Measurements from ENCODE around the gene MAGI1. TPM values are rescaled to one million over a fixed set of nuclear protein-coding genes. Genes with fewer than 3 reads are reported as not detected.
A peak's percentile ranks its signal among the peaks of the same experiment; 100 is the strongest.
"Not testable (repeated sequence)": the region's sequence is repeated elsewhere in the genome, so short reads cannot be mapped to it uniquely, and the experiment has no call there.

MAGI1 gene
- total RNA-seq, 2 experiments from 2014 or later: 0.29 to 4.3 TPM

GRCh38 chr3:66052721-66053549 is 14.2 kb upstream of the MAGI1 start:
- H3K27me3 Mint-ChIP-seq: no peaks in the 10 kb centered on the region
- H3K36me3 Mint-ChIP-seq: no peaks in the 10 kb centered on the region
- H3K4me1 Mint-ChIP-seq: no peaks in the 10 kb centered on the region
- ATAC-seq (no peak), DNase-seq (no peak)
- no peak overlapping the region for H3K27ac Mint-ChIP-seq
- CTCF ChIA-PET: no interaction called here
- no peaks in the 10 kb centered on the region for H3K9me3 Mint-ChIP-seq (ENCODE audit: low read depth)
- no peak overlapping the region for H3K4me3 Mint-ChIP-seq

GRCh38 chr3:66050821-66051220 is 12.1 kb upstream of the MAGI1 start:
- no peak for ATAC-seq
- CTCF ChIA-PET: no interaction called here
- no peaks in the 10 kb centered on the region for H3K4me1 Mint-ChIP-seq
- H3K27me3 Mint-ChIP-seq: no peaks in the 10 kb centered on the region
- no peak for DNase-seq
- H3K9me3 Mint-ChIP-seq (ENCODE audit: low read depth): no peaks in the 10 kb centered on the region
- no peak overlapping the region for H3K27ac Mint-ChIP-seq
- no peak overlapping the region for H3K4me3 Mint-ChIP-seq
- H3K36me3 Mint-ChIP-seq: no peaks in the 10 kb centered on the region

- no peaks in the 10 kb centered on the region for H3K9me3 Mint-ChIP-seq (ENCODE audit: low read depth)
- no peaks in the 10 kb centered on the region for H3K4me1 Mint-ChIP-seq
- no peak for ATAC-seq
- no peaks in the 10 kb centered on the region for H3K27me3 Mint-ChIP-seq
- no peak for DNase-seq
- no peaks in the 10 kb centered on the region for H3K36me3 Mint-ChIP-seq
- H3K4me3 Mint-ChIP-seq: no peak overlapping the region
- CTCF ChIA-PET: no interaction called here
- no peak overlapping the region for H3K27ac Mint-ChIP-seq
Measured at GRCh38 chr3:66048051-66048395, 9.3 kb upstream of the MAGI1 start.

- H3K4me1 Mint-ChIP-seq: no peaks in the 10 kb centered on the region
- H3K9me3 Mint-ChIP-seq (ENCODE audit: low read depth): no peaks in the 10 kb centered on the region
- no peak for ATAC-seq
- no peak overlapping the region for H3K4me3 Mint-ChIP-seq
- H3K36me3 Mint-ChIP-seq: no peaks in the 10 kb centered on the region
- H3K27ac Mint-ChIP-seq: no peak overlapping the region
- CTCF ChIA-PET: no interaction called here
- DNase-seq: no peak
- peaks cover 2% of the 10 kb centered on the region for H3K27me3 Mint-ChIP-seq
Measured at GRCh38 chr3:66047311-66048050, 8.8 kb upstream of the MAGI1 start.

GRCh38 chr3:66046321-66046720 is 7.6 kb upstream of the MAGI1 start:
- H3K4me3 Mint-ChIP-seq; CTCF ChIA-PET; DNase-seq; H3K4me1 Mint-ChIP-seq; H3K27me3 Mint-ChIP-seq; H3K9me3 Mint-ChIP-seq (ENCODE audit: low read depth); H3K27ac Mint-ChIP-seq; ATAC-seq; H3K36me3 Mint-ChIP-seq: not testable (repeated sequence)

GRCh38 chr3:66041828-66042227 is 3.1 kb upstream of the MAGI1 start:
- ATAC-seq: no peak
- H3K4me1 Mint-ChIP-seq: peaks cover 8% of the 10 kb centered on the region
- peaks cover 51% of the 10 kb centered on the region for H3K27me3 Mint-ChIP-seq
- H3K4me3 Mint-ChIP-seq: no peak overlapping the region
- CTCF ChIA-PET: no interaction called here
- H3K27ac Mint-ChIP-seq: no peak overlapping the region
- H3K9me3 Mint-ChIP-seq (ENCODE audit: low read depth): no peaks in the 10 kb centered on the region
- DNase-seq: no peak
- H3K36me3 Mint-ChIP-seq: no peaks in the 10 kb centered on the region

DNA sequence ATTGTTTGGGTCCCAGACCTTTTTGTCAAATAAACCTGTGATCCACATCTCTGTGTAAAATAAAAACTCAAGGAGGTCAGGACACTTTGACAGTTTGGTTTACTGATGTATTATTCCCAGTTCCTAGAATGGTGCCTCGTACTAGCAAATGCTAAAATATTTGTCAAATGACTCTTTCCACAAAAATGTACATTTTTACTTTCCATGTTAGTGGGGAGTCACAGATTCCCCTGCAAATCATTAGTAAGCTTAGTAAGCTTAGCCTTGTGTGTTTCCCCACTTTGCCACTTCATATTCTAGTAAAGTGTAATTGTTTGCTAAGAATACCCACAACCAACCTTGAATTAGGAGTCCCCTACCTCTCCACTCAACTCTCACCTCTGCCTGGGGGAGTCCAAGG is 2.4 kb upstream of the MAGI1 start:
- no peak for ATAC-seq
- H3K27me3 Mint-ChIP-seq: peaks cover 57% of the 10 kb centered on the region

DNA sequence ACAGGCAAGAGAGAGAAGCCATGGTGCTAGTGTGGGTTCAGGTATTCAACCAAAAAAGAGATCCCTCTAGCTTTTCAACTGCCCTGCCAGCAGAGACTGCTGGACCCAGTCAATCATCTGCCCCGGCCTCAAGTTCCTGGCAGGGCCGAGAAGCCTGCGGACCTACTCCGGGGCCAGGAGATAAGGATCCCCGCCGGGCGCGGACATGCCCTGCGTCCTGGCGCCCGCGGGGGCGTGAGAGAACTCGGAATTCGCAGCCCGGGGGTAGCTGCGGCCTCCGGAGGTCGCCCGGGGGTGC is 821 bp upstream of the MAGI1 start:
- H3K36me3 Mint-ChIP-seq: no peaks in the 10 kb centered on the region
- H3K27ac Mint-ChIP-seq: no peak overlapping the region
- ATAC-seq (no peak), DNase-seq (no peak)
- CTCF ChIA-PET: no interaction called here
- peaks cover 8% of the 10 kb centered on the region for H3K4me1 Mint-ChIP-seq
- peaks cover 71% of the 10 kb centered on the region for H3K27me3 Mint-ChIP-seq
- no peak overlapping the region for H3K4me3 Mint-ChIP-seq
- no peaks in the 10 kb centered on the region for H3K9me3 Mint-ChIP-seq (ENCODE audit: low read depth)

More for the DNA sequence above, 2.4 kb upstream of the MAGI1 start:
- peaks cover 8% of the 10 kb centered on the region for H3K4me1 Mint-ChIP-seq
- no peaks in the 10 kb centered on the region for H3K36me3 Mint-ChIP-seq
- no peaks in the 10 kb centered on the region for H3K9me3 Mint-ChIP-seq (ENCODE audit: low read depth)
- CTCF ChIA-PET: no interaction called here
- DNase-seq: no peak
- no peak overlapping the region for H3K27ac Mint-ChIP-seq
- no peak overlapping the region for H3K4me3 Mint-ChIP-seq

DNA sequence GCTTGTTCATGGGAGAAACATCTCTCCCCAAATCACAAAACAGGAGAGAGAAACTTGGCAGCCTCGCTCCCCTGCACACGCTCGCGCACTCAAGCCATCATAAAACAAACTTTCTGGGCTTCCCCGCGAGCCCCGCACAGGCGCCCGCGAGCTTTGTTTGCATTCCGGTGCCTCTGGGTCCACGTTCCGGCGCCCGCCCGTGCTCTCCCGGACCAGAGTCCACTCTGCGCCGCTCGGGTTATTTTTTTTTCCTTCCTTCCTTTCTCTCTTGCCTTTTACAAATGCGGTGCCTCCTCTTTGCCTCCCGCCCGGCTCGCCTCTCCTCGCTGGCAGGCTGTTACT is 363 bp downstream of the MAGI1 start:
- no peak overlapping the region for H3K27ac Mint-ChIP-seq
- CTCF ChIA-PET: no interaction called here
- H3K4me3 Mint-ChIP-seq: peak overlapping the region; percentile 76
- no peak for DNase-seq
- H3K9me3 Mint-ChIP-seq (ENCODE audit: low read depth): no peaks in the 10 kb centered on the region
- H3K36me3 Mint-ChIP-seq: no peaks in the 10 kb centered on the region
- peaks cover 71% of the 10 kb centered on the region for H3K27me3 Mint-ChIP-seq
- peak; percentile 52 for ATAC-seq
- H3K4me1 Mint-ChIP-seq: peaks cover 12% of the 10 kb centered on the region

- H3K27ac Mint-ChIP-seq: no peak overlapping the region
- no peaks in the 10 kb centered on the region for H3K9me3 Mint-ChIP-seq (ENCODE audit: low read depth)
- DNase-seq (no peak), ATAC-seq (no peak)
- H3K27me3 Mint-ChIP-seq: peaks cover 71% of the 10 kb centered on the region
- peaks cover 16% of the 10 kb centered on the region for H3K4me1 Mint-ChIP-seq
- CTCF ChIA-PET: no interaction called here
- peak overlapping the region; percentile 76 for H3K4me3 Mint-ChIP-seq
- no peaks in the 10 kb centered on the region for H3K36me3 Mint-ChIP-seq
Measured at GRCh38 chr3:66037986-66038369, 740 bp downstream of the MAGI1 start.

DNA sequence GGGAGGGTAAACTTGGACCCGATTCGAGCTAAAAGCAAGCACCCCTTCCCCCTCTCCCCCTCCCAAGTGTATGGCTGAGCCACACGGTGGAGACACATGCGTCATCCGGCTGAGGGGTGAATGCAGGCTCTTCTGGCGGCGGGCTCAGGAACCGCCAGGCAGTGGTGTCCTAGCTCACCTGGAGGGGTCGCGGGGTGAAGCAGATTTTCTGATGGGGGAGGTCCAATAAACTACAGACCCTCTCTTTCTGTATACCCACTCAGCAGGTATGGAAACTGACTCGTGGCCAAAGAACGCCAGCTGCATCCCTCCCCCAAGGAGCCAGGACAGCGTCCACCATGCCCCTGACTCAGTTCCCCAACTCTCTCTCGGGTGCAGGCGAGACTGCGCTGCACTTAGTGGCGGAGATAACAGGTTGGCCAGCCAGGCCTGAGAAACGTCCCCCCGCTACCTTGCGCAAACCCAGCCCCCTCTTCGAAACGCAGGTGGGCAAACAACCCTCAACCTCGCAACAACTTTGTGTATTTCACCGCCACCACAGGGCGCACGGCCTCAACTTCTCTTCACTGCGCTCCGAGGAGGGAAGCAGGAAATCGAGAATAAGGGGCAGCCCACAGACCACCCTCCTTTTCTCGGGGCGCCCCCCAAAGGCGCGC is 1.3 kb downstream of the MAGI1 start:
- Mint-ChIP-seq H3K36me3 (no peaks in the 10 kb centered on the region), H3K4me1 (peaks cover 18% of the 10 kb centered on the region), H3K27ac (no peak overlapping the region), H3K27me3 (peaks cover 70% of the 10 kb centered on the region), H3K4me3 (no peak overlapping the region), H3K9me3 (ENCODE audit: low read depth) (no peaks in the 10 kb centered on the region)
- no peak for ATAC-seq
- DNase-seq: no peak
- CTCF ChIA-PET: no interaction called here

DNA sequence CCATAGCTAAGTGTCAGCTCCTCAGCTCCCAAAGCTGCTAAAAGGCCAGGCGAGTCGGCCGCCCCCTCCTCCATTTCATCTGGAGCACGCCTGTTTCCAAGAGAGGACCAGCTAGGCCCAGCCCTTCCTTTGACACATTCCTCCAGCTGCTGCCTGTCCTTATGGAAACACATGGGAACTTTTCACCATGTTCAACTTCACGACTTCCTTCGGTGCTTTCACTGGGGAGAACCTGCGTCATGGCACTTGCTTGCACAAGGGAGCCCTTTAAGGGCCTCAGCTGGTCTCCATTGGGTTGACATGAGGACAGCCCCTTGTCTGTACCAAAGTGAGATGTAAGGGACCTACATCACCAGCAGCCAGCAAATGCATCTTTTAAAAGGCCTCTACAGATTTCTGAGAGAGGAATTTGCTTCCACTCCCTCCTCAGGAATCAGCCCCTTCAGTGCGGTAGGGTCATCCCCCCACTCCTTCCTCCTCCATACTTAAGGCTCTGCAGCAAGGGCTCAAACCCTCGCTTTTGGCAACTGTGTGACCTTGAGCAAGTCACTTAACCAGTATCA is 2.1 kb downstream of the MAGI1 start:
- Mint-ChIP-seq H3K4me3 (no peak overlapping the region), H3K27ac (no peak overlapping the region), H3K9me3 (ENCODE audit: low read depth) (no peaks in the 10 kb centered on the region), H3K27me3 (peaks cover 65% of the 10 kb centered on the region), H3K36me3 (no peaks in the 10 kb centered on the region), H3K4me1 (peaks cover 18% of the 10 kb centered on the region)
- ATAC-seq (no peak), DNase-seq (no peak)
- CTCF ChIA-PET: no interaction called here

DNA sequence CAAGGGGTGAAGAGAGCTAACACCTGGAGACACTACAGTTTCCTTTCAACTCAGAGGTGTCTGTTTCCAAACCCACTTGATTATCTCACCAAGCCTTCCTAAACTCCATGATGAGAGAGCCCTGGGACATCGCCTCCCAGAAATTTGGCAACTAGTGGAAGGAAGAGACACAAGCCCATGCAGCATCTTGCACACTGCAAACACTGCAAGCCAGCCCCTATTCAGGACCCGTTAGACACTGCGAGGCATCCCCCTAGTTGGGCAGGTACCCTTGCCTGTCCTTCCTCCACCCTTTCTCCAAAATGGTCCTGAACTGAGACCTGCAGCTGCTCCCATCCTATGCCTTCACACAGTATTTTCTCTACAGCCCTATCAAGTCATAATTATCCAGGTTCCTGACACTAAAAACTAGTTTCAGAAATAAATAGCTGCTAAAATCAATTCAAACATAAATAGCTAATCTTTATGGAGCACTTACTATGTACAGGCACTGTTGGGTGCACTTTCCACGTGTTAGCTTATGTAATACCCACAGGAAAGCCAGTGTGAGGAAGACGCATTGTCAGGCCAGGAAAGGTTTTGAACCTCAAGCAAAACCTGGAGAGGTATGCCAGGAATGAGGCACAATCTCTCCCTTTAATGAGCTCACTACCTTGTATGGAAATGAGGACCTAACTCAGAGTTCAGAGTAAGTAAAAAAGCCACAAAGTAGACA is 2.8 kb downstream of the MAGI1 start:
- H3K9me3 Mint-ChIP-seq (ENCODE audit: low read depth): no peaks in the 10 kb centered on the region
- no peak overlapping the region for H3K27ac Mint-ChIP-seq
- H3K27me3 Mint-ChIP-seq: peaks cover 58% of the 10 kb centered on the region
- no peak for ATAC-seq
- H3K36me3 Mint-ChIP-seq: no peaks in the 10 kb centered on the region
- peaks cover 18% of the 10 kb centered on the region for H3K4me1 Mint-ChIP-seq
- no peak for DNase-seq
- no peak overlapping the region for H3K4me3 Mint-ChIP-seq
- CTCF ChIA-PET: no interaction called here
